ENCODE measurements around the gene CMC1. TPM values are rescaled to one million over a fixed set of nuclear protein-coding genes. Genes with fewer than 3 reads are reported as not detected.

Gene CMC1
- total RNA-seq, 1 experiment from 2014 or later = 19.2 TPM

- DNase-seq = no peak
- Histone ChIP-seq H3K4me3 (ENCODE audit: insufficient read depth, low read depth, low read length) (no peak overlapping the region), H3K27me3 (ENCODE audit: control insufficient read depth, insufficient read depth, low read length) (no peaks in the 10 kb centered on the region), H3K36me3 (replicated peaks; ENCODE audit: control insufficient read depth, insufficient read depth, low read length) (no peaks in the 10 kb centered on the region)
These were observed 12.8 kb upstream of the CMC1 start for GRCh38 chr3:28228623-28229022.

GRCh38 chr3:28232659-28233058, 8.8 kb upstream of the CMC1 start:
- H3K36me3 ChIP-seq (replicated peaks; ENCODE audit: control insufficient read depth, insufficient read depth, low read length) = no peaks in the 10 kb centered on the region
- H3K4me3 ChIP-seq (ENCODE audit: insufficient read depth, low read depth, low read length) = no peak overlapping the region
- no peaks in the 10 kb centered on the region for H3K27me3 ChIP-seq (ENCODE audit: control insufficient read depth, insufficient read depth, low read length)
- DNase-seq = no peak

- DNase-seq = no peak
- H3K36me3 ChIP-seq (replicated peaks; ENCODE audit: control insufficient read depth, insufficient read depth, low read length) = no peaks in the 10 kb centered on the region
- no peak overlapping the region for H3K4me3 ChIP-seq (ENCODE audit: insufficient read depth, low read depth, low read length)
- no peaks in the 10 kb centered on the region for H3K27me3 ChIP-seq (ENCODE audit: control insufficient read depth, insufficient read depth, low read length)
These were observed 7.0 kb upstream of the CMC1 start for GRCh38 chr3:28234454-28234853.

- no peak for DNase-seq
- Histone ChIP-seq H3K4me3 (ENCODE audit: insufficient read depth, low read depth, low read length) (no peak overlapping the region), H3K27me3 (ENCODE audit: control insufficient read depth, insufficient read depth, low read length) (no peaks in the 10 kb centered on the region)
These were observed 2.3 kb upstream of the CMC1 start for GRCh38 chr3:28239108-28239507.

GRCh38 chr3:28240441-28240840, 978 bp upstream of the CMC1 start:
- H3K4me3 ChIP-seq (ENCODE audit: insufficient read depth, low read depth, low read length) = peak overlapping the region; percentile 85

More at GRCh38 chr3:28239108-28239507, 2.3 kb upstream of the CMC1 start:
- H3K36me3 ChIP-seq (replicated peaks; ENCODE audit: control insufficient read depth, insufficient read depth, low read length) = no peaks in the 10 kb centered on the region

GRCh38 chr3:28242519-28242918, 1.1 kb downstream of the CMC1 start:
- Histone ChIP-seq H3K36me3 (replicated peaks; ENCODE audit: control insufficient read depth, insufficient read depth, low read length) (no peaks in the 10 kb centered on the region), H3K4me3 (ENCODE audit: insufficient read depth, low read depth, low read length) (no peak overlapping the region), H3K27me3 (ENCODE audit: control insufficient read depth, insufficient read depth, low read length) (no peaks in the 10 kb centered on the region)
- DNase-seq = no peak

More at GRCh38 chr3:28240441-28240840, 978 bp upstream of the CMC1 start:
- H3K27me3 ChIP-seq (ENCODE audit: control insufficient read depth, insufficient read depth, low read length) = no peaks in the 10 kb centered on the region
- peak; percentile 49 for DNase-seq
- no peaks in the 10 kb centered on the region for H3K36me3 ChIP-seq (replicated peaks; ENCODE audit: control insufficient read depth, insufficient read depth, low read length)

GRCh38 chr3:28243424-28244106, 2.1 kb downstream of the CMC1 start:
- H3K36me3 ChIP-seq (replicated peaks; ENCODE audit: control insufficient read depth, insufficient read depth, low read length) = no peaks in the 10 kb centered on the region
- H3K27me3 ChIP-seq (ENCODE audit: control insufficient read depth, insufficient read depth, low read length) = no peaks in the 10 kb centered on the region
- H3K4me3 ChIP-seq (ENCODE audit: insufficient read depth, low read depth, low read length) = no peak overlapping the region
- no peak for DNase-seq

GRCh38 chr3:28244491-28244890, 3.1 kb downstream of the CMC1 start:
- Histone ChIP-seq H3K36me3 (replicated peaks; ENCODE audit: control insufficient read depth, insufficient read depth, low read length) (no peaks in the 10 kb centered on the region), H3K4me3 (ENCODE audit: insufficient read depth, low read depth, low read length) (no peak overlapping the region), H3K27me3 (ENCODE audit: control insufficient read depth, insufficient read depth, low read length) (no peaks in the 10 kb centered on the region)
- no peak for DNase-seq

- no peak overlapping the region for H3K4me3 ChIP-seq (ENCODE audit: insufficient read depth, low read depth, low read length)
- no peaks in the 10 kb centered on the region for H3K36me3 ChIP-seq (replicated peaks; ENCODE audit: control insufficient read depth, insufficient read depth, low read length)
- no peak for DNase-seq
- H3K27me3 ChIP-seq (ENCODE audit: control insufficient read depth, insufficient read depth, low read length) = no peaks in the 10 kb centered on the region
These were observed 5.9 kb downstream of the CMC1 start for GRCh38 chr3:28247286-28247685.

- H3K36me3 ChIP-seq (replicated peaks; ENCODE audit: control insufficient read depth, insufficient read depth, low read length) = no peaks in the 10 kb centered on the region
- DNase-seq = no peak
- H3K4me3 ChIP-seq (ENCODE audit: insufficient read depth, low read depth, low read length) = no peak overlapping the region
- no peaks in the 10 kb centered on the region for H3K27me3 ChIP-seq (ENCODE audit: control insufficient read depth, insufficient read depth, low read length)
These were observed 9.6 kb downstream of the CMC1 start for GRCh38 chr3:28250999-28251398.

GRCh38 chr3:28252001-28252431, 10.6 kb downstream of the CMC1 start:
- Histone ChIP-seq H3K4me3 (ENCODE audit: insufficient read depth, low read depth, low read length) (no peak overlapping the region), H3K27me3 (ENCODE audit: control insufficient read depth, insufficient read depth, low read length) (no peaks in the 10 kb centered on the region), H3K36me3 (replicated peaks; ENCODE audit: control insufficient read depth, insufficient read depth, low read length) (no peaks in the 10 kb centered on the region)
- no peak for DNase-seq

- DNase-seq = no peak
- H3K4me3 ChIP-seq (ENCODE audit: insufficient read depth, low read depth, low read length) = no peak overlapping the region
- no peaks in the 10 kb centered on the region for H3K36me3 ChIP-seq (replicated peaks; ENCODE audit: control insufficient read depth, insufficient read depth, low read length)
- no peaks in the 10 kb centered on the region for H3K27me3 ChIP-seq (ENCODE audit: control insufficient read depth, insufficient read depth, low read length)
These were observed 11.8 kb downstream of the CMC1 start for GRCh38 chr3:28253040-28253715.

- H3K4me3 ChIP-seq (ENCODE audit: insufficient read depth, low read depth, low read length) = no peak overlapping the region
- DNase-seq = no peak
- no peaks in the 10 kb centered on the region for H3K27me3 ChIP-seq (ENCODE audit: control insufficient read depth, insufficient read depth, low read length)
- H3K36me3 ChIP-seq (replicated peaks; ENCODE audit: control insufficient read depth, insufficient read depth, low read length) = no peaks in the 10 kb centered on the region
These were observed 20.6 kb downstream of the CMC1 start for GRCh38 chr3:28262001-28262400.

- no peaks in the 10 kb centered on the region for H3K36me3 ChIP-seq (replicated peaks; ENCODE audit: control insufficient read depth, insufficient read depth, low read length)
- H3K27me3 ChIP-seq (ENCODE audit: control insufficient read depth, insufficient read depth, low read length) = no peaks in the 10 kb centered on the region
- no peak overlapping the region for H3K4me3 ChIP-seq (ENCODE audit: insufficient read depth, low read depth, low read length)
- DNase-seq = no peak
These were observed 24.2 kb downstream of the CMC1 start for GRCh38 chr3:28265641-28266040.
